K562 (cell line): ENCODE results near the gene MPRIP. TPM values are rescaled to one million over a fixed set of nuclear protein-coding genes. Genes with fewer than 3 reads are reported as not detected.

Experiments
- ATAC-seq: fragments of 200-7000 bp; cut with Tn5 transposase; 3 replicates; pipeline ENCODE4 v1.9.1; 2020; ENCODE audit warnings: moderate library complexity
- BruUV-seq: library from RNA; stranded (reverse); fragments of 400-500 nt; replicated peaks from 2 replicates; lab custom pipeline; 2021; lab: Mats Ljungman, UMichigan
- CTCF ChIA-PET: fragments of 300-600 bp; formaldehyde crosslinking; extraction: SDS; loops from one replicate; lab custom pipeline; 2021; ENCODE audit warnings: low intra/inter-chr PET ratio; lab: Yijun Ruan, JAX
- POLR2A ChIA-PET: fragments of 300-600, 350-650 bp; sonication (Branson Sonifier 250); formaldehyde crosslinking; extraction: SDS; loops from one replicate; lab custom pipeline; 2021; ENCODE audit warnings: antibody characterized with exemption, inconsistent platforms; lab: Yijun Ruan, JAX
- DNase-seq, 4 experiments: peaks; one replicate each; pipeline versions ENCODE4 v3.0.0 to v3.0.0-alpha.2; 2011 to 2018; ENCODE audit warnings: low spot score in 3 of 4, mixed read lengths in 3 of 4; ENCODE audit errors: extremely low read depth in 1 of 4
- FAIRE-seq: peaks from 2 replicates; lab custom pipeline; 2011; peaks lifted over from hg19 to GRCh38; lab: Jason Lieb, UNC
- H2AFZ ChIP-seq: 2 replicates; pipeline ENCODE4 v1.6.0; 2011; ENCODE audit warnings: low read depth, low read length, control low read depth, inconsistent platforms
- H3K27ac ChIP-seq: fragments of 200-600 bp; 3 replicates; pipeline ENCODE4 v1.8.0; 2011; ENCODE audit warnings: low read depth, mild to moderate bottlenecking, control low read depth, inconsistent platforms, low read length, moderate library complexity, mixed read lengths; ENCODE audit errors: extremely low read depth
- H3K27me3 ChIP-seq, 2 experiments: fragments of 300-600 bp in 1 of 2; 2 replicates in 1 of 2; 3 replicates in 1 of 2; pipeline versions ENCODE4 v1.6.0 to v1.8.0; 2011; ENCODE audit warnings: inconsistent platforms in 2 of 2, low read length in 2 of 2, mild to moderate bottlenecking in 1 of 2, mixed read lengths in 1 of 2, moderate library complexity in 1 of 2; ENCODE audit not compliant: control insufficient read depth in 2 of 2, insufficient read depth in 2 of 2
- H3K36me3 ChIP-seq: fragments of 300-600 bp; 3 replicates; pipeline ENCODE4 v1.8.0; 2011; ENCODE audit warnings: mild to moderate bottlenecking, low read length, inconsistent platforms; ENCODE audit not compliant: control insufficient read depth, insufficient read depth
- H3K4me1 ChIP-seq, 2 experiments: fragments of 200-600 bp in 1 of 2; replicated peaks in 1 of 2; 2 replicates in 1 of 2; 3 replicates in 1 of 2; pipeline versions ENCODE4 v1.5.1 to v1.8.0; 2011; ENCODE audit warnings: inconsistent platforms in 2 of 2, low read length in 2 of 2, mild to moderate bottlenecking in 1 of 2, mixed read lengths in 1 of 2, moderate library complexity in 1 of 2; ENCODE audit not compliant: control insufficient read depth in 2 of 2, insufficient read depth in 2 of 2
- H3K4me2 ChIP-seq: 2 replicates; pipeline ENCODE4 v1.6.1; 2011; ENCODE audit warnings: low read length, control low read depth, inconsistent platforms, mixed read lengths; ENCODE audit not compliant: insufficient read depth
- H3K4me3 ChIP-seq: fragments of 200-600 bp; sonication (generic), shearing (Covaris generic); 2 replicates; pipeline ENCODE4 v1.5.1; 2016; ENCODE audit warnings: control low read depth, inconsistent platforms
- H3K79me2 ChIP-seq: fragments of 200-600 bp; 3 replicates; pipeline ENCODE4 v1.8.0; 2011; ENCODE audit warnings: low read length, inconsistent platforms; ENCODE audit not compliant: control insufficient read depth, insufficient read depth
- H3K9ac ChIP-seq, 2 experiments: 2 replicates each; pipeline versions ENCODE4 v1.6.0 to v1.6.1; 2011; ENCODE audit warnings: low read depth in 2 of 2, low read length in 2 of 2, control low read depth in 1 of 2, inconsistent platforms in 1 of 2, mild to moderate bottlenecking in 1 of 2, mixed read lengths in 1 of 2; ENCODE audit not compliant: insufficient read depth in 1 of 2
- H3K9me1 ChIP-seq: one replicate; pipeline ENCODE4 v1.6.0; 2011; ENCODE audit warnings: inconsistent platforms, mild to moderate bottlenecking, low read length, moderate library complexity; ENCODE audit not compliant: control insufficient read depth, insufficient read depth
- H3K9me3 ChIP-seq: replicated peaks from 2 replicates; pipeline ENCODE4 v1.5.1; 2011; ENCODE audit warnings: low read depth, low read length, inconsistent platforms; ENCODE audit not compliant: control insufficient read depth, insufficient read depth
- H4K20me1 ChIP-seq: replicated peaks from 2 replicates; pipeline ENCODE4 v1.6.1; 2011; ENCODE audit warnings: low read length, inconsistent platforms, mixed read lengths; ENCODE audit not compliant: control insufficient read depth, insufficient read depth
- E2F6 ChIP-seq, 2 experiments: IDR thresholded peaks; 2 replicates each; pipeline ENCODE4 v1.6.1; 2011; ENCODE audit warnings: borderline replicate concordance in 1 of 2, control low read depth in 1 of 2, low read depth in 1 of 2, low read length in 1 of 2, mild to moderate bottlenecking in 1 of 2, mixed read lengths in 1 of 2, moderate library complexity in 1 of 2; ENCODE audit not compliant: insufficient read depth in 1 of 2, insufficient read length in 1 of 2, poor library complexity in 1 of 2, severe bottlenecking in 1 of 2; ENCODE audit errors: extremely low read depth in 1 of 2
- ERF ChIP-seq: fragments of 450-650 bp; formaldehyde crosslinking; IDR thresholded peaks from 2 replicates; pipeline ENCODE4 v1.4.0; 2020; ENCODE audit warnings: mild to moderate bottlenecking, mixed read lengths
- FOXJ3 ChIP-seq: sonication (generic); formaldehyde crosslinking; IDR thresholded peaks from 2 replicates; pipeline ENCODE4 v1.4.0; 2020; ENCODE audit warnings: mild to moderate bottlenecking, missing genetic modification reagents
- MYBL2 ChIP-seq, 2 experiments: fragments of 450-650 bp in 1 of 2; sonication (generic) in 1 of 2; formaldehyde crosslinking in 1 of 2; IDR thresholded peaks; 2 replicates each; pipeline versions ENCODE4 v1.6.1 to v1.8.1; 2017 to 2022; ENCODE audit warnings: borderline replicate concordance in 1 of 2, inconsistent platforms in 1 of 2, low read depth in 1 of 2, mild to moderate bottlenecking in 1 of 2, missing genetic modification reagents in 1 of 2, moderate library complexity in 1 of 2
- NCOA4 ChIP-seq: fragments of 450-650 bp; IDR thresholded peaks from 2 replicates; pipeline ENCODE4 v1.6.1; 2018; ENCODE audit warnings: mild to moderate bottlenecking; ENCODE audit not compliant: partially characterized antibody
- NR3C1 ChIP-seq: sonication (generic); formaldehyde crosslinking; IDR thresholded peaks from 2 replicates; pipeline ENCODE4 v1.8.1; 2022; ENCODE audit warnings: missing genetic modification reagents
- PRMT5 ChIP-seq: sonication (generic); formaldehyde crosslinking; IDR thresholded peaks from 2 replicates; pipeline ENCODE4 v1.5.0; 2020; ENCODE audit warnings: missing genetic modification reagents
- TAF7 ChIP-seq: fragments of 450-650 bp; IDR thresholded peaks from 2 replicates; pipeline ENCODE4 v1.6.1; 2016; ENCODE audit warnings: missing genetic modification characterization, missing compliant biosample characterization
- XRCC4 ChIP-seq: IDR thresholded peaks from one replicate; pipeline ENCODE4 v1.6.1; 2011; ENCODE audit not compliant: insufficient read depth, insufficient read length; ENCODE audit errors: extremely low read depth
- ZNF586 ChIP-seq: fragments of 450-650 bp; formaldehyde crosslinking; conservative IDR thresholded peaks from 2 replicates; pipeline ENCODE4 v1.4.0; 2020; ENCODE audit warnings: mild to moderate bottlenecking, moderate library complexity
- WGBS: fragments of 100-300 bp; shearing (Covaris generic); methylation state at CpG from one replicate; pipeline ENCODE4 v1.1.6; 2016; ENCODE audit warnings: low coverage, mixed read lengths; ENCODE audit not compliant: insufficient coverage; ENCODE audit errors: missing lambda C conversion rate; 5-methylcytosine and 5-hydroxymethylcytosine counted together
- in situ Hi-C: fragments of 300-500 bp; cut with MboI; formaldehyde crosslinking; loops from 4 replicates; pipeline ENCODE4 v1.15.0; 2018; ENCODE audit warnings: inconsistent platforms, mixed read lengths
- intact Hi-C: fragments of 100-400 bp; cut with micrococcal nuclease; formaldehyde crosslinking; loops from 2 replicates; pipeline ENCODE4 v1.14.2; 2022
- polyA plus RNA-seq, 8 experiments: library from polyadenylated mRNA; depleted of rRNA in 4 of 8; stranded (reverse) in 5 of 8; unstranded in 3 of 8; fragments of >200 nt; fragmentation: Nextera tagmentation in 2 of 8; fragmentation: Illumina TruSeq in 1 of 8; extraction: Ambion mirVana in 2 of 8; extraction: Trizol in 1 of 8; gene quantifications; 2 replicates each; pipeline versions ENCODE4 v1.2.1 to v1.2.3, GENCODE V29; 2011 to 2014; ENCODE audit warnings: inconsistent platforms in 1 of 8, missing spikeins in 1 of 8
- total RNA-seq, 7 experiments: library from RNA; depleted of rRNA in 6 of 7; stranded (reverse); fragments of >200 nt in 6 of 7; fragmentation: Illumina TruSeq in 2 of 7; extraction: Trizol in 2 of 7; gene quantifications; 2 replicates each; pipeline versions ENCODE4 v1.2.1 to v1.2.3, GENCODE V29; 2011 to 2021; ENCODE audit warnings: low replicate concordance in 1 of 7
- TF ChIP-seq, protein P1 (sequence below): sonication (generic); formaldehyde crosslinking; IDR thresholded peaks from 2 replicates; pipeline ENCODE4 v1.8.0; 2022; ENCODE audit warnings: mild to moderate bottlenecking, missing genetic modification reagents

MPRIP gene
- total and polyA plus RNA-seq, 9 of the 15 experiments (the other 6 are each of a cell fraction or from before 2014, with no cell fraction given) = 10.0 to 72.6 (median 30.1) TPM

- ChIA-PET CTCF (no interaction called here), POLR2A (interaction anchor here (1.2 to 2.8 kb wide), 2 partner anchors 8 to 11 kb away, joined by 3 to 10 read pairs; no protein-coding TSS in a partner anchor)
- DNase-seq (no peak), FAIRE-seq (no peak), ATAC-seq (no peak)
- 77% methylated on average over 5 of the region's 6 CpGs for WGBS
- Histone ChIP-seq H3K4me2 (no peak overlapping the region), H3K27ac (no peak overlapping the region), H3K9me1 (no peaks in the 10 kb centered on the region), H3K27me3 (no peaks in the 10 kb centered on the region), H3K36me3 (peaks cover 4% of the 10 kb centered on the region; the same call in 1 of the 3 replicates), H3K4me3 (no peak overlapping the region), H2AFZ (no peak overlapping the region), H4K20me1 (peaks cover 15% of the 10 kb centered on the region; the same call in 1 of the 2 replicates), H3K9me3 (no peaks in the 10 kb centered on the region), H3K9ac (no peak overlapping the region), H3K79me2 (peaks cover 34% of the 10 kb centered on the region), H3K4me1 (peaks cover 0 to 5% of the 10 kb centered on the region in 2 experiments; a peak in 2 of 5 replicates)
- no TSS peak for BruUV-seq
- intact Hi-C loops (no loop called here), in situ Hi-C loops (no loop called here)
- TF ChIP-seq ZNF586 (CRISPR knock-in tag) (no peak), TAF7 (tag) (no peak), PRMT5 (CRISPR knock-in tag) (no peak), NR3C1 (CRISPR knock-in tag) (no peak), XRCC4 (no peak), FOXJ3 (CRISPR knock-in tag) (no peak), E2F6 (IDR thresholded peaks at IDR 0.05; ENCODE audit: borderline replicate concordance in 1 of 2, extremely low read depth in 1 of 2, insufficient read depth in 1 of 2, insufficient read length in 1 of 2, low read depth in 1 of 2, low read length in 1 of 2, poor library complexity in 1 of 2, severe bottlenecking in 1 of 2) (no peak), MYBL2 (IDR thresholded peaks at IDR 0.05; ENCODE audit: low read depth) (no peak), MYBL2 (CRISPR knock-in tag; IDR thresholded peaks at IDR 0.05; ENCODE audit: borderline replicate concordance) (no peak), ERF (CRISPR knock-in tag) (no peak), NCOA4 (no peak)
- TF ChIP-seq, protein P1, sequence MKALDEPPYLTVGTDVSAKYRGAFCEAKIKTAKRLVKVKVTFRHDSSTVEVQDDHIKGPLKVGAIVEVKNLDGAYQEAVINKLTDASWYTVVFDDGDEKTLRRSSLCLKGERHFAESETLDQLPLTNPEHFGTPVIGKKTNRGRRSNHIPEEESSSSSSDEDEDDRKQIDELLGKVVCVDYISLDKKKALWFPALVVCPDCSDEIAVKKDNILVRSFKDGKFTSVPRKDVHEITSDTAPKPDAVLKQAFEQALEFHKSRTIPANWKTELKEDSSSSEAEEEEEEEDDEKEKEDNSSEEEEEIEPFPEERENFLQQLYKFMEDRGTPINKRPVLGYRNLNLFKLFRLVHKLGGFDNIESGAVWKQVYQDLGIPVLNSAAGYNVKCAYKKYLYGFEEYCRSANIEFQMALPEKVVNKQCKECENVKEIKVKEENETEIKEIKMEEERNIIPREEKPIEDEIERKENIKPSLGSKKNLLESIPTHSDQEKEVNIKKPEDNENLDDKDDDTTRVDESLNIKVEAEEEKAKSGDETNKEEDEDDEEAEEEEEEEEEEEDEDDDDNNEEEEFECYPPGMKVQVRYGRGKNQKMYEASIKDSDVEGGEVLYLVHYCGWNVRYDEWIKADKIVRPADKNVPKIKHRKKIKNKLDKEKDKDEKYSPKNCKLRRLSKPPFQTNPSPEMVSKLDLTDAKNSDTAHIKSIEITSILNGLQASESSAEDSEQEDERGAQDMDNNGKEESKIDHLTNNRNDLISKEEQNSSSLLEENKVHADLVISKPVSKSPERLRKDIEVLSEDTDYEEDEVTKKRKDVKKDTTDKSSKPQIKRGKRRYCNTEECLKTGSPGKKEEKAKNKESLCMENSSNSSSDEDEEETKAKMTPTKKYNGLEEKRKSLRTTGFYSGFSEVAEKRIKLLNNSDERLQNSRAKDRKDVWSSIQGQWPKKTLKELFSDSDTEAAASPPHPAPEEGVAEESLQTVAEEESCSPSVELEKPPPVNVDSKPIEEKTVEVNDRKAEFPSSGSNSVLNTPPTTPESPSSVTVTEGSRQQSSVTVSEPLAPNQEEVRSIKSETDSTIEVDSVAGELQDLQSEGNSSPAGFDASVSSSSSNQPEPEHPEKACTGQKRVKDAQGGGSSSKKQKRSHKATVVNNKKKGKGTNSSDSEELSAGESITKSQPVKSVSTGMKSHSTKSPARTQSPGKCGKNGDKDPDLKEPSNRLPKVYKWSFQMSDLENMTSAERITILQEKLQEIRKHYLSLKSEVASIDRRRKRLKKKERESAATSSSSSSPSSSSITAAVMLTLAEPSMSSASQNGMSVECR (CRISPR knock-in tag) = no peak
These were observed 9.1 kb downstream of the MPRIP start for GRCh38 chr17:17051380-17051779.
